ENCODE measurements around the gene INTS1. TPM values are rescaled to one million over a fixed set of nuclear protein-coding genes. Genes with fewer than 3 reads are reported as not detected.

The INTS1 gene
- total RNA-seq, 4 donors from 2014 or later, result 29.8 to 65.5 (median 41.4) TPM

DNA sequence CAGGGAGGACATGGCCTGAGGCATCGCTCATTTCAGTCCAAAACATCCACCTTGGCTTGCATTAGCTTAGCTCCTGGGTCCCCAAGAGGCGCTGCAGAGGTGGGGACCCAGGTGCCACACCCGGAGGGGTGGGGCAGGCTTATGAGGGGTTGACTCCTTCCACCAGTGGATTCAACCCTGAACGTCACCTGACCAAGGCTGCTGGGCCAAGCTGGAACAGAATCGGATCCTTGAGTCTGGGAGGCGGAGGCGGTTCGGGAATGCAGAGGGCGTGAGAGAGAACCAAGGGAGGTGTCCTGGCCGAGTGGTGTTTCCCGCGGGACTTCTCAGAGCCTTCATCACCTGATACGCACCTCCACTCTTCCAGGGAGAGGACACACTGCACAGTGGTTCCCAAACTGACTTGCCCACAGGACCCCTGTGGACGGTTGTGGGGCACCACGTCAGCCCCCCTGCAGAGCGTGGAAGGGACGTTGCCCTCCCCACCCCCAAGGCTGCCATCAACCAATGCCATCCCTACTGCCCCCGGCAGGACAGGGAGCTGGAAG lies 40.4 kb downstream of the INTS1 start:
- TF ChIP-seq, protein P1, sequence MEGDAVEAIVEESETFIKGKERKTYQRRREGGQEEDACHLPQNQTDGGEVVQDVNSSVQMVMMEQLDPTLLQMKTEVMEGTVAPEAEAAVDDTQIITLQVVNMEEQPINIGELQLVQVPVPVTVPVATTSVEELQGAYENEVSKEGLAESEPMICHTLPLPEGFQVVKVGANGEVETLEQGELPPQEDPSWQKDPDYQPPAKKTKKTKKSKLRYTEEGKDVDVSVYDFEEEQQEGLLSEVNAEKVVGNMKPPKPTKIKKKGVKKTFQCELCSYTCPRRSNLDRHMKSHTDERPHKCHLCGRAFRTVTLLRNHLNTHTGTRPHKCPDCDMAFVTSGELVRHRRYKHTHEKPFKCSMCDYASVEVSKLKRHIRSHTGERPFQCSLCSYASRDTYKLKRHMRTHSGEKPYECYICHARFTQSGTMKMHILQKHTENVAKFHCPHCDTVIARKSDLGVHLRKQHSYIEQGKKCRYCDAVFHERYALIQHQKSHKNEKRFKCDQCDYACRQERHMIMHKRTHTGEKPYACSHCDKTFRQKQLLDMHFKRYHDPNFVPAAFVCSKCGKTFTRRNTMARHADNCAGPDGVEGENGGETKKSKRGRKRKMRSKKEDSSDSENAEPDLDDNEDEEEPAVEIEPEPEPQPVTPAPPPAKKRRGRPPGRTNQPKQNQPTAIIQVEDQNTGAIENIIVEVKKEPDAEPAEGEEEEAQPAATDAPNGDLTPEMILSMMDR (IDR thresholded peaks at IDR 0.05), result no peak
- TF ChIP-seq POLR2AphosphoS5 (IDR thresholded peaks at IDR 0.05) (no peak), POLR2A (IDR thresholded peaks at IDR 0.05) (no peak), EP300 (IDR thresholded peaks at IDR 0.05) (no peak)
- no peak overlapping the region for H3K27ac ChIP-seq
- no peak overlapping the region for H3K4me3 ChIP-seq
- H3K27me3 ChIP-seq, result no peaks in the 10 kb centered on the region
- 38 to 69% methylated on average over 3 of the region's 18 CpGs for WGBS, 2 donors (ENCODE audit: low coverage in 1 of 2)
- no peak for ATAC-seq
- H3K36me3 ChIP-seq, result peaks cover 0 to 5% of the 10 kb centered on the region in 2 donors
- no peaks in the 10 kb centered on the region for H3K9me3 ChIP-seq
- H3K4me1 ChIP-seq, result peaks cover 0 to 77% (median 37%) of the 10 kb centered on the region in 3 donors

DNA sequence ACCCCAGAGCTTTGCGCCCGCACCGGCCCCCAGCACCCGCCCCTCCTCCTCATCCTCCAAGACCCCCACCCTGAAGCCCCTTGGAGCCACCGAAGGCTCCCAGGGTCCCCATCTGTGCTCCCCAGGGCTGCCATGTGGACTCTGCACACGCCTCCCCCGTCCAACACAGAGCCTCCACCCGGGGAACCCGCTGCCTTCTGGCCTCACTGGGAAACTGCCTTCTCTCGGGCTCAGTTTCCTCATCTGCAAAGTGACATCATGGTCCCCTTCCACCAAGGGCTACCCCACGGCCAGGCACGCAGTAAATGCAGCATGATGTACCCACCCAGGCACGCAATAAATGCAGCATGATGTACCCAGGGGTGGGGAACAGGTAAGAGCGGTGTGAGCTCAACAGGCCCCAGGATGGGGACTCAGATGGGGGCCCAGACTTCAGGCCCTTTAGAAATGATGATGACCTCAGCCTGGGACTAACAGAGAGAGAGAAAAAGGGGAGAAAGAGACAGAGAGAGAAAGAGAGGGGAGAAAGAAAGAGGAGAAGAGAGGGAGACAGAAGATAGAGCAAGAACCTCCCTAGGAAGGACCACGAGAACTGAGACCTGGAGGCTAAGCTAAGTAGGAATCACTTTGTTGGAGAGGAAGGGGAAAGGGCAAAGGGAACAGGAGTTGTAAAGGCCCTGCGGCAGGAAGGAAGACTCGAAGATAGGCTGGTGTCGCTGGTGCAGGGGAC lies 42.4 kb downstream of the INTS1 start:
- H3K27me3 ChIP-seq, result no peaks in the 10 kb centered on the region
- 68 to 83% methylated on average over 4 to 10 of the region's 18 CpGs for WGBS, 2 donors (ENCODE audit: low coverage in 1 of 2)
- H3K4me1 ChIP-seq, result peaks cover 0 to 89% (median 48%) of the 10 kb centered on the region in 3 donors

DNA sequence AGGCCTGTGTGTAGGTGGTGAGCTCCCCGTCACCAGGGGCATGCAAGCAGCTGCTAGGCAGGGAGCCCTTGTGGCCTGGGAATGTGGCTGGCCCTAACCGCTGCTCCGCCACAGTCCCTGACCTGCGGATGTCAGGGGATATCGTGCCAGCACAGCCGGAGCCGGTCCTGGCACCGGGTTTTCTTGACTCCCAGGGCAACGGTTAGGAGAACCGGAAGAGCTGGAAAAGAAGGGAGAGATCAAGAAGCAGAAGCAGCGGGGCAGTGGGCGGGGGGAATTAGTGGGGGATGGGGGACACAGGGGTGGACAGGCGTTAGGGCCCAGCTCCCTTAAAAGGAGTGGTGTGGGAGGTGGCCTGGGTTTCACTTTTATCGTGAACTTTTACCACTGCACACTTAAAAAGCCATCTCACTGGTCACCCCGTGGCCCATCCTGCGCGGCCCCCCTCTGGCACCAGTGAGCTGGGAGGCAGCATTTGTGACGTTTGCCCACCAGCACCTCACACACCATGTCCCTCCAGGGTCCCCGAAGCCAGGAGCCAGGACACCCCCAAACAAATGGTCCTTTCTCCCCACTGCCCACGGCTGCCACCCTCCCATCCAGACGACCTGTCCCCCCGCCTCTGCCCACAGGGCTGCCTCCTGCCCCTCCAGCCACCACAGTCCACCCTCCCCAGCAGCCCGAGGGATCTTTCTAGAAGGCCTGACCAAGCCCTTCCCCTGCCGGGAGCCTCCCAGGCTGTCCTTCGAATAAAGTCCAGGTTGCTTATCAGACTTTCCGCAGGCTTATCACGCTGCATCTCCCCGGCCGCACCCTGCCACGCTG lies 43.2 kb downstream of the INTS1 start:
- Histone ChIP-seq H3K27ac (peak overlapping the region; percentile 60 to 87 (median 86)), H3K4me1 (peaks cover 0 to 89% (median 42%) of the 10 kb centered on the region in 3 donors), H3K27me3 (no peaks in the 10 kb centered on the region), H3K36me3 (no peaks in the 10 kb centered on the region), H3K9me3 (no peaks in the 10 kb centered on the region), H3K4me3 (peak overlapping the region; percentile 40 to 92)
- ATAC-seq, result peak; percentile 3
- TF ChIP-seq POLR2A (IDR thresholded peaks at IDR 0.05), result no peak
- no peak for TF ChIP-seq POLR2AphosphoS5 (IDR thresholded peaks at IDR 0.05)
- no peak for TF ChIP-seq EP300 (IDR thresholded peaks at IDR 0.05)
- TF ChIP-seq, protein P1 (IDR thresholded peaks at IDR 0.05), result no peak
- 4 to 23% methylated on average over 5 to 10 of the region's 30 CpGs for WGBS, 2 donors (ENCODE audit: low coverage in 1 of 2)

More for the DNA sequence above, 42.4 kb downstream of the INTS1 start:
- no peak for ATAC-seq
- no peaks in the 10 kb centered on the region for H3K9me3 ChIP-seq
- H3K4me3 ChIP-seq, result no peak overlapping the region
- TF ChIP-seq POLR2A (IDR thresholded peaks at IDR 0.05) (no peak), EP300 (IDR thresholded peaks at IDR 0.05) (no peak), POLR2AphosphoS5 (IDR thresholded peaks at IDR 0.05) (no peak)
- TF ChIP-seq, protein P1 (IDR thresholded peaks at IDR 0.05), result no peak
- peak overlapping the region in 3 of 4 donors; percentile 85 to 87 (median 86) for H3K27ac ChIP-seq
- no peaks in the 10 kb centered on the region for H3K36me3 ChIP-seq

DNA sequence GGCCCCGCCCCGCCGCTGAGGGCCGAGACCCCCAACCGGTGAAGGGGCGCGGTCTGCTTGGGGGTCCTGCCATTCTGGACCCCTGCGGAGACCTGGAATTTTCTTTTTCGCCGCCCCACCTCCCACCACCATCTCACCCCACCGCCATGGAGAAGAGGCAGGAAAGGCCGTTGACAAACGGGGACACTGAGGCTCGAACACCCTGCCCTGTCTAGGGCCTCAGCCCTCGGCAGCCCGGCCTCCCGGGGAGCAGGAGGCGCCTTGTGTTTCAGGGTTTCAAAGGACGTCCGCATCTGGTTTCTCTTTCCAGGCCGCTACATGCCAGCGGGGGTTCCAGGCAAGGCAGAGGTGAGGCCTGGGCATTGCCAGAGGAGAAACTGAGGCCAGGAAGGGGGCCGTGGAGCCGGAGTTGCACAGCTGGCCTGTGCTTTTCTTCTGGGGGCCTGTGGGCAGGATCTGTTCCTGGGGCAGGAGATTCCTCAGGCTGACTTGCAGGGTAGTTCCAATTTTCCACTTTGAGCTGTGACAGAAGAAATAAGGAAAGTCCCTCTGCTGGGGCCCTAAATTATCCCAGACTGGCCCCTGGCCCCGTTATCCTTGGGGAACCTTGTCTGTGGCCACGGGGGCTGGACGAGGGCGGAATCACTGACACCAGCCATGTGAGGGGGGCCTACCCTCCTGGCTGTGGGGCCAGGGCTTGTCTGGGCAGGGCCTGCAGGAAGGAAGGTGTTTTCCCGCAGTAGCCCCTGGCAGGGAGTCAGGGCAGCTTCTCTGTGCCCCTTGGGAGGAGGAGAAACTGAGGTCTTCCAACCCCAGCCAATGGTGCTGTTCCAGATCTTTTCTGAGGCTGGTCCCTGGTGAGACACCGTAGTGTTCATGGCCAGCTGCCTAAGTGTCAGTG lies 44.0 kb downstream of the INTS1 start:
- H3K36me3 ChIP-seq, result no peaks in the 10 kb centered on the region
- H3K9me3 ChIP-seq, result no peaks in the 10 kb centered on the region
- peak overlapping the region; percentile 40 to 92 for H3K4me3 ChIP-seq
- peak overlapping the region; percentile 60 to 87 (median 86) for H3K27ac ChIP-seq
- no peak for TF ChIP-seq POLR2A (IDR thresholded peaks at IDR 0.05)
- no peak for TF ChIP-seq EP300 (IDR thresholded peaks at IDR 0.05)
- TF ChIP-seq, protein P1 (IDR thresholded peaks at IDR 0.05), result no peak
- no peak for TF ChIP-seq POLR2AphosphoS5 (IDR thresholded peaks at IDR 0.05)
- no peak for ATAC-seq
- H3K4me1 ChIP-seq, result peaks cover 0 to 93% (median 45%) of the 10 kb centered on the region in 3 donors
- H3K27me3 ChIP-seq, result no peaks in the 10 kb centered on the region
- WGBS, 2 donors (ENCODE audit: low coverage in 1 of 2), result 0 to 6% methylated on average over 2 to 10 of the region's 30 CpGs
